Measurements from ENCODE around the gene HPS4. TPM values are rescaled to one million over a fixed set of nuclear protein-coding genes. Genes with fewer than 3 reads are reported as not detected.

Gene HPS4
- polyA plus RNA-seq, 1 of the 3 experiments (the other 2 are of a cell fraction) = 22.5 TPM

DNA sequence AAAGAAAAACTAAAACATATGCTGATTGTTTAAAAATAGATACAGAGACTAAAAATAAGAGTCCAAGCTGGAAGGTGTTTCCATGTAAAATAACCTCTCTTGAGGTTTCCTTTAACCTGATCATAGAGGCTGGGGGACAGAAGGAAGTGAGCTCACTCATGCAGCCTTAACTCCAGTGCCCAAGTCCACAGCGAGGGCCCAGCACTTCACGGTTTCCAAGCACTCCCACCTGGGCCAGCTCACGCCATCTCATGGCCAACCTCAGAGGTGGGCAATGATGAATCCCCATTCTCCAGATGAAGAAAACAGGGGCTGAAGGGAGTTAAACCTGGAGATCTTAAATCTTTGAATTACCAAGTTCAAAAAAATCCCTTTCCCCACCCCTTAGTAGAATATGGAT lies 43.6 kb upstream of the HPS4 start (continued):
- TF ChIP-seq MAX (IDR thresholded peaks at IDR 0.05; ENCODE audit: low read depth) (no peak), TCF12 (IDR thresholded peaks at IDR 0.05) (no peak), USF1 (IDR thresholded peaks at IDR 0.05; ENCODE audit: borderline replicate concordance, low read depth) (no peak), ZBTB33 (IDR thresholded peaks at IDR 0.05; ENCODE audit: borderline replicate concordance, low read depth) (no peak)

DNA sequence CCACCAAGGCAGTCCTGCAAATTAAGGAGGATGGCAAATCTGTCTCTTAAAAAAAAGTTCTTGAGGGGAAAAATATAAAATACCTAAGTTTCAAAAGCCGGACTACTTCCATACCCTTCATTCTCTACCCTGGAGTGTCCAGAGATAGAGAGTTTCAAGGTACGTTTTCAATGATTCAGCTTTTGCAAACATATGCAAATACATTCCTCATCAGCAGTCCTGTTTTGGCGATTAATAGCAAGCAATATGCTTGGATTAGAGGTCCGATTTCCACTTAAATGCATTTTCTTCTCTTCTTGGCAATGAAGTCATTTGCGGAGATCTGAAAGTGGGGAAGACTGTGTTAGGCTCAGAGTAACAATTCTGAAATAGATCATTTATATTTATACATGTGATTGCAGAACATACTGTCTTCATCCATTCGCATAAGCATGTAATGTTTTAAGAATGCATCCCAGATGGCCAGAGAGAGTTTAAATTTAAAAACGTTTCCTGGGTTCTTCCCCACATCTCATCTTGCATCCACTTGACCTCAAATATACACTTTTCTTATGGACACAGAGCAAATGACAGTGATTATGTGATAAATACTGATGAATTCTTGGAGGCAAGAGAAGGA lies 42.5 kb upstream of the HPS4 start:
- Histone ChIP-seq H3K27ac (ENCODE audit: low read depth in 2 of 2, low read length in 1 of 2) (no peak overlapping the region), H3K9me3 (no peaks in the 10 kb centered on the region), H3K9ac (no peak overlapping the region), H3K9me2 (no peaks in the 10 kb centered on the region), H3K4me3 (ENCODE audit: low read depth in 2 of 2, low read length in 1 of 2) (no peak overlapping the region), H3K4me2 (no peak overlapping the region), H3K79me2 (ENCODE audit: insufficient read depth) (no peaks in the 10 kb centered on the region), H3K27me3 (ENCODE audit: insufficient read depth) (no peaks in the 10 kb centered on the region), H3F3A (replicated peaks; ENCODE audit: insufficient read depth) (peaks cover 3% of the 10 kb centered on the region), H3K36me3 (replicated peaks in 1 of 2; ENCODE audit: control insufficient read depth in 1 of 2, insufficient read depth in 2 of 2, low read length in 1 of 2) (peaks cover 7 to 34% of the 10 kb centered on the region in 2 experiments), H2AFZ (ENCODE audit: low read depth) (no peak overlapping the region), H3K4me1 (ENCODE audit: control insufficient read depth in 1 of 2, insufficient read depth in 2 of 2, low read depth in 1 of 2, low read length in 1 of 2) (no peaks in the 10 kb centered on the region), H4K20me1 (ENCODE audit: insufficient read depth) (no peaks in the 10 kb centered on the region)
- ChIA-PET POLR2A (no interaction called here), CTCF (no interaction called here)
- DNase-seq = no peak
- 84% methylated on average over 7 of the region's 7 CpGs for WGBS (ENCODE audit: low lambda C conversion rate)
- no peak for TF ChIP-seq ZBTB33 (IDR thresholded peaks at IDR 0.05; ENCODE audit: borderline replicate concordance, low read depth)
- TF ChIP-seq FOSL2 (IDR thresholded peaks at IDR 0.05; ENCODE audit: borderline replicate concordance, low read depth) = no peak
- TF ChIP-seq, protein P1, sequence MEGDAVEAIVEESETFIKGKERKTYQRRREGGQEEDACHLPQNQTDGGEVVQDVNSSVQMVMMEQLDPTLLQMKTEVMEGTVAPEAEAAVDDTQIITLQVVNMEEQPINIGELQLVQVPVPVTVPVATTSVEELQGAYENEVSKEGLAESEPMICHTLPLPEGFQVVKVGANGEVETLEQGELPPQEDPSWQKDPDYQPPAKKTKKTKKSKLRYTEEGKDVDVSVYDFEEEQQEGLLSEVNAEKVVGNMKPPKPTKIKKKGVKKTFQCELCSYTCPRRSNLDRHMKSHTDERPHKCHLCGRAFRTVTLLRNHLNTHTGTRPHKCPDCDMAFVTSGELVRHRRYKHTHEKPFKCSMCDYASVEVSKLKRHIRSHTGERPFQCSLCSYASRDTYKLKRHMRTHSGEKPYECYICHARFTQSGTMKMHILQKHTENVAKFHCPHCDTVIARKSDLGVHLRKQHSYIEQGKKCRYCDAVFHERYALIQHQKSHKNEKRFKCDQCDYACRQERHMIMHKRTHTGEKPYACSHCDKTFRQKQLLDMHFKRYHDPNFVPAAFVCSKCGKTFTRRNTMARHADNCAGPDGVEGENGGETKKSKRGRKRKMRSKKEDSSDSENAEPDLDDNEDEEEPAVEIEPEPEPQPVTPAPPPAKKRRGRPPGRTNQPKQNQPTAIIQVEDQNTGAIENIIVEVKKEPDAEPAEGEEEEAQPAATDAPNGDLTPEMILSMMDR (IDR thresholded peaks at IDR 0.05) = no peak
- no peak for TF ChIP-seq CHD2 (IDR thresholded peaks at IDR 0.05; ENCODE audit: low read length, partially characterized antibody)
- TF ChIP-seq NRF1 (IDR thresholded peaks at IDR 0.05; ENCODE audit: low read depth, low read length) = no peak
- TF ChIP-seq REST (IDR thresholded peaks at IDR 0.05; ENCODE audit: low read depth, low read length) = no peak
- TF ChIP-seq TCF12 (IDR thresholded peaks at IDR 0.05) = no peak
- TF ChIP-seq RAD21 (IDR thresholded peaks at IDR 0.05; ENCODE audit: low read length) = no peak
- no peak for TF ChIP-seq MAX (IDR thresholded peaks at IDR 0.05; ENCODE audit: low read depth)
- TF ChIP-seq TEAD4 (IDR thresholded peaks at IDR 0.05; ENCODE audit: borderline replicate concordance, insufficient read depth) = no peak
- TF ChIP-seq PBX3 (IDR thresholded peaks at IDR 0.05) = no peak

Measured in SK-N-SH (cell line).